GM12878 (cell line): ENCODE results near the gene GNLY. TPM values are rescaled to one million over a fixed set of nuclear protein-coding genes. Genes with fewer than 3 reads are reported as not detected.

Source experiments
- ATAC-seq: fragments of 200-7000 bp; cut with Tn5 transposase; 3 replicates; pipeline ENCODE4 v1.9.1; 2020; ENCODE audit warnings: mild to moderate bottlenecking, moderate library complexity
- BruUV-seq: library from RNA; stranded (reverse); fragments of 400-500 nt; replicated peaks from 2 replicates; lab custom pipeline; 2021; lab: Mats Ljungman, UMichigan
- CTCF ChIA-PET: fragments of 300-600 bp; sonication (Branson Sonifier 250); formaldehyde crosslinking; extraction: SDS; loops from one replicate; lab custom pipeline; 2021; ENCODE audit warnings: inconsistent platforms; lab: Yijun Ruan, JAX
- POLR2A ChIA-PET: fragments of 350-600 bp; formaldehyde crosslinking; extraction: SDS; loops from one replicate; lab custom pipeline; 2021; ENCODE audit warnings: inconsistent platforms; lab: Charles Lee
- RAD21 ChIA-PET: fragments of 300-600 bp; sonication (Branson Sonifier 250); formaldehyde crosslinking; loops from one replicate; lab custom pipeline; 2023; ENCODE audit warnings: antibody characterized with exemption; ENCODE audit not compliant: unreplicated experiment; lab: Charles Lee
- SMC1A ChIA-PET: fragments of 300-600 bp; sonication (Branson Sonifier 250); formaldehyde crosslinking; loops from one replicate; lab custom pipeline; 2023; ENCODE audit not compliant: unreplicated experiment, uncharacterized antibody; lab: Charles Lee
- DNase-seq: peaks from one replicate; pipeline ENCODE4 v3.0.0-alpha.2; 2011; ENCODE audit warnings: low read depth, low spot score
- FAIRE-seq: peaks from 3 replicates; lab custom pipeline; 2011; peaks lifted over from hg19 to GRCh38; lab: Jason Lieb, UNC
- H2AFZ ChIP-seq: 2 replicates; pipeline ENCODE4 v1.6.0; 2011; ENCODE audit warnings: low read depth, low read length, control low read depth; ENCODE audit not compliant: control insufficient read depth
- H3K27ac ChIP-seq: 2 replicates; pipeline ENCODE4 v1.5.1; 2011; ENCODE audit warnings: control low read depth; ENCODE audit not compliant: control insufficient read depth, insufficient read depth
- H3K27me3 ChIP-seq, 2 experiments: replicated peaks in 1 of 2; 2 replicates each; pipeline versions ENCODE4 v1.6.0 to v1.6.1; 2011; ENCODE audit warnings: low read length in 1 of 2; ENCODE audit not compliant: control insufficient read depth in 2 of 2, insufficient read depth in 2 of 2
- H3K36me3 ChIP-seq, 2 experiments: 2 replicates each; pipeline ENCODE4 v1.5.1; 2011; ENCODE audit warnings: low read length in 1 of 2; ENCODE audit not compliant: control insufficient read depth in 2 of 2, insufficient read depth in 2 of 2
- H3K4me1 ChIP-seq: 2 replicates; pipeline ENCODE4 v1.6.1; 2011; ENCODE audit warnings: mild to moderate bottlenecking, low read length, moderate library complexity, mixed read lengths; ENCODE audit not compliant: control insufficient read depth, insufficient read depth
- H3K4me2 ChIP-seq: 2 replicates; pipeline ENCODE4 v1.6.0; 2011; ENCODE audit warnings: control low read depth; ENCODE audit not compliant: control insufficient read depth, insufficient read depth
- H3K4me3 ChIP-seq: fragments of 200-600 bp; sonication (generic); 2 replicates; pipeline ENCODE4 v1.5.1; 2016
- H3K79me2 ChIP-seq: 2 replicates; pipeline ENCODE4 v1.6.0; 2011; ENCODE audit warnings: low read length; ENCODE audit not compliant: control insufficient read depth, insufficient read depth
- H3K9ac ChIP-seq: 2 replicates; pipeline ENCODE4 v1.8.0; 2011; ENCODE audit warnings: low read length, control low read depth, mixed read lengths; ENCODE audit not compliant: control insufficient read depth, insufficient read depth
- H3K9me3 ChIP-seq: replicated peaks from 3 replicates; pipeline ENCODE4 v1.5.1; 2011; ENCODE audit warnings: mild to moderate bottlenecking, low read length; ENCODE audit not compliant: control insufficient read depth, insufficient read depth
- H4K20me1 ChIP-seq: 2 replicates; pipeline ENCODE4 v1.6.0; 2011; ENCODE audit not compliant: control insufficient read depth, insufficient read depth
- ASH2L ChIP-seq: fragments of 300-600, 200-600 bp; sonication (generic); IDR thresholded peaks from 2 replicates; pipeline ENCODE4 v1.6.1; 2017; ENCODE audit warnings: low read depth, mild to moderate bottlenecking, borderline replicate concordance
- BCL3 ChIP-seq: IDR thresholded peaks from 2 replicates; pipeline ENCODE4 v1.6.1; 2011; ENCODE audit warnings: borderline replicate concordance, low read depth, mild to moderate bottlenecking, moderate library complexity, low read length; ENCODE audit not compliant: insufficient read depth, poor library complexity, severe bottlenecking
- ELK1 ChIP-seq: IDR thresholded peaks from 2 replicates; pipeline ENCODE4 v1.6.1; 2012; ENCODE audit warnings: low read depth, low read length, improper control_type of control experiment
- ETV6 ChIP-seq, 2 experiments: fragments of 450-650 bp in 1 of 2; IDR thresholded peaks in 1 of 2; conservative IDR thresholded peaks in 1 of 2; 2 replicates each; pipeline ENCODE4 v1.6.1; 2014; ENCODE audit warnings: antibody characterized with exemption in 1 of 2, borderline replicate concordance in 1 of 2, low read depth in 1 of 2, mild to moderate bottlenecking in 1 of 2, moderate library complexity in 1 of 2
- HDAC6 ChIP-seq: fragments of 200-600 bp; sonication (generic); IDR thresholded peaks from one replicate; pipeline ENCODE4 v1.8.0; 2017; ENCODE audit warnings: antibody characterized with exemption; ENCODE audit not compliant: unreplicated experiment
- IKZF2 ChIP-seq, 2 experiments: fragments of 450-650 bp; IDR thresholded peaks; 2 replicates each; pipeline ENCODE4 v1.6.1; 2017; ENCODE audit warnings: mild to moderate bottlenecking in 2 of 2, moderate library complexity in 2 of 2
- IRF3 ChIP-seq: fragments of 450-650 bp; IDR thresholded peaks from 2 replicates; pipeline ENCODE4 v1.6.1; 2014; ENCODE audit warnings: mild to moderate bottlenecking
- JUNB ChIP-seq: IDR thresholded peaks from 2 replicates; pipeline ENCODE4 v1.6.1; 2016; ENCODE audit warnings: antibody characterized with exemption, mild to moderate bottlenecking
- LARP7 ChIP-seq: fragments of 450-650 bp; IDR thresholded peaks from 2 replicates; pipeline ENCODE4 v1.6.1; 2017; ENCODE audit warnings: mild to moderate bottlenecking
- MLLT1 ChIP-seq: fragments of 450-650 bp; IDR thresholded peaks from 2 replicates; pipeline ENCODE4 v1.6.1; 2016; ENCODE audit warnings: mild to moderate bottlenecking
- NR2F1 ChIP-seq: fragments of 450-650 bp; conservative IDR thresholded peaks from 2 replicates; pipeline ENCODE4 v1.6.1; 2017; ENCODE audit warnings: mild to moderate bottlenecking
- POLR2AphosphoS2 ChIP-seq: IDR thresholded peaks from 2 replicates; pipeline ENCODE4 v1.6.1; 2011; ENCODE audit warnings: low read depth, mild to moderate bottlenecking, low read length, improper control_type of control experiment, moderate library complexity
- RAD21 ChIP-seq: IDR thresholded peaks from 2 replicates; pipeline ENCODE4 v1.6.1; 2011; ENCODE audit warnings: mild to moderate bottlenecking, low read depth, low read length, moderate library complexity; ENCODE audit not compliant: insufficient read depth
- RELB ChIP-seq: fragments of 450-650 bp; IDR thresholded peaks from 2 replicates; pipeline ENCODE4 v1.6.1; 2017; ENCODE audit warnings: low read depth, mild to moderate bottlenecking, moderate library complexity
- SMC3 ChIP-seq: IDR thresholded peaks from 2 replicates; pipeline ENCODE4 v1.6.1; 2011; ENCODE audit warnings: low read length, improper control_type of control experiment, borderline replicate concordance
- SREBF1 ChIP-seq: IDR thresholded peaks from 2 replicates; pipeline ENCODE4 v1.6.1; 2012; ENCODE audit warnings: mild to moderate bottlenecking, low read length
- WGBS: methylation state at CpG from one replicate; pipeline ENCODE4 v1.1.6; 2016; ENCODE audit warnings: low lambda C conversion rate; ENCODE audit not compliant: insufficient replicate concordance, insufficient coverage; ENCODE audit errors: missing lambda C conversion rate; 5-methylcytosine and 5-hydroxymethylcytosine counted together
- in situ Hi-C: fragments of 300-500 bp; cut with MboI; formaldehyde crosslinking; loops from 9 replicates; pipeline ENCODE4 v1.14.3; 2018; ENCODE audit warnings: mixed read lengths
- intact Hi-C: fragments of 100-400 bp; cut with micrococcal nuclease; formaldehyde crosslinking; loops from one replicate; pipeline ENCODE4 v1.14.2; 2022; ENCODE audit not compliant: unreplicated experiment
- polyA plus RNA-seq, 11 experiments: library from polyadenylated mRNA; depleted of rRNA in 4 of 11; unstranded in 6 of 11; stranded (reverse) in 5 of 11; fragments of >200 nt; fragmentation: Nextera tagmentation in 4 of 11; fragmentation: Illumina TruSeq in 1 of 11; extraction: Ambion mirVana in 4 of 11; extraction: Trizol in 1 of 11; gene quantifications; 1 replicate in 1 of 11; 2 replicates in 10 of 11; pipeline versions ENCODE4 v1.2.1 to v1.2.3, GENCODE V29; 2011 to 2016; ENCODE audit warnings: inconsistent platforms in 2 of 11, missing spikeins in 2 of 11, low read depth in 1 of 11
- total RNA-seq, 4 experiments: library from RNA; depleted of rRNA in 3 of 4; stranded (reverse); fragments of >200 nt in 3 of 4; fragmentation: Illumina TruSeq in 1 of 4; extraction: Trizol in 1 of 4; gene quantifications; 2 replicates each; pipeline versions ENCODE4 v1.2.1 to v1.2.3, GENCODE V29; 2013 to 2021

GNLY gene
- total and polyA plus RNA-seq, 10 of the 15 experiments (the other 5 are each of a cell fraction or from before 2014, with no cell fraction given) = 0.18 to 0.42 TPM; not detected in 8

- CTCF ChIA-PET = interaction anchor here (0.8 to 4.3 kb wide), 6 partner anchors 9 to 436 kb away, joined by 3 to 21 read pairs (median 6); no protein-coding TSS in a partner anchor
- no peaks in the 10 kb centered on the region for H3K36me3 ChIP-seq
- BruUV-seq = no TSS peak
- H3K4me2 ChIP-seq = no peak overlapping the region
- SMC1A ChIA-PET = no interaction called here
- H2AFZ ChIP-seq = no peak overlapping the region
- no peaks in the 10 kb centered on the region for H3K9me3 ChIP-seq
- FAIRE-seq (no peak), DNase-seq (no peak), ATAC-seq (no peak)
- H3K4me1 ChIP-seq = no peaks in the 10 kb centered on the region
- H3K27ac ChIP-seq = no peak overlapping the region
- no peak overlapping the region for H3K9ac ChIP-seq
- intact Hi-C loops = no loop called here
- H4K20me1 ChIP-seq = no peaks in the 10 kb centered on the region
- H3K27me3 ChIP-seq = no peaks in the 10 kb centered on the region
- 27% methylated on average over 8 of the region's 8 CpGs for WGBS
- POLR2A ChIA-PET = no interaction called here
- H3K79me2 ChIP-seq = no peaks in the 10 kb centered on the region
- in situ Hi-C loops = no loop called here
- RAD21 ChIA-PET = no interaction called here
- no peak overlapping the region for H3K4me3 ChIP-seq
- TF ChIP-seq BCL3 = no peak
- no peak for TF ChIP-seq LARP7
- TF ChIP-seq RAD21 = no peak
- no peak for TF ChIP-seq ELK1
- TF ChIP-seq JUNB = no peak
- no peak for TF ChIP-seq SREBF1
- no peak for TF ChIP-seq ASH2L
- TF ChIP-seq IRF3 = no peak
- no peak for TF ChIP-seq ETV6 (conservative IDR thresholded peaks at IDR 0.05 in 1 of 2, IDR thresholded peaks at IDR 0.05 in 1 of 2; ENCODE audit: borderline replicate concordance in 1 of 2, low read depth in 1 of 2)
- no peak for TF ChIP-seq HDAC6
- TF ChIP-seq SMC3 = no peak
- no peak for TF ChIP-seq MLLT1
- no peak for TF ChIP-seq POLR2AphosphoS2
- no peak for TF ChIP-seq NR2F1
- no peak for TF ChIP-seq RELB
- TF ChIP-seq IKZF2 (IDR thresholded peaks at IDR 0.05) = no peak
These were observed 4.7 kb downstream of the GNLY start for GRCh38 chr2:85698880-85699254.
